HG02973 (cell line): Measurements from ENCODE around the gene ATP12A.

Experiments used
- ATAC-seq: cut with Tn5 transposase; IDR thresholded peaks from one replicate; pipeline ENCODE4 v1.9.1; 2021; ENCODE audit warnings: moderate library complexity; ENCODE audit not compliant: unreplicated experiment

ATP12A gene

GRCh38 chr13:24680258-24680920 lies at the start of gene ATP12A:
ATP12A (plus strand) TSS chr13:24680408; CDS start chr13:24680744, 336 bp downstream.
- no peak for ATAC-seq

GRCh38 chr13:24630851-24631620 lies 49.2 kb upstream of the ATP12A start:
- ATAC-seq, result no peak

DNA sequence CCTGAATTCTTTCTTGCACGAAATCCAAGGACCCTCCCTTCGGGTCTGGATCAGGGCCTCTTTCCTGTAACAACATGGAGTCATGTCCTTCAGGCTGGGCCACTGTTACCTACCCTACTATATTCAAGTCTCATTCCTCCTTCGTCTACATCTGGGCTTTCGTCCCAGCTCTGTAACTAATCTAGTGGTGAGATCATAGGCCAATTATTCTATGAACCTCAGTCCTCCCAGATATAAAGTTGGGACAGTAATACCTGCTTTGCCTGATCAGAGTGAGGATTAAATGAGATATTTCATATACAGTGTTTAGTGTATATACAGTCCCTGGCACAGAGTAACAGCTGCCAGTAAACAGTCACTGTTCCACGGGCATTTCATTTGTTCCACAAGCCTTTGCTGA lies 48.3 kb upstream of the ATP12A start:
- no peak for ATAC-seq

GRCh38 chr13:24632382-24633121 lies 47.7 kb upstream of the ATP12A start:
- no peak for ATAC-seq

DNA sequence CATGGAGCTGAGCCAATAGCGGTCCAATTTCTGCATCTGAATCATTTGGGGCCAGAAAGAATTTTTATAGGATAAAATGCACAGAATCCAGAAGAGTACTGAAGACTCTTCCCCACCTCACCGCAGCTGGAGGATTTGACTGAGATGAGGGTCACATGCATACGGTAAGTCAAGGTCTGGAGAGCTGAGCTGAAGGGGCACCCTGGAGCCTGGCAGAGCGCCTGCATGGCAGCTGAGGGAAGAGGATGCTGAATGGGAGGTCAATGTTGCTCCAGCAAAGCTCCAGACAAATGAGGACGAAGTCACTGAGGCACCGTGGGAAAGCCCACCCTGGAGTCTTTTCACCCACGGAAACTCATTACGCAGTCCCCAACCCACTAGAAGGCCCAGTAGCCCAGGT lies 43.4 kb upstream of the ATP12A start:
- ATAC-seq, result no peak

GRCh38 chr13:24638096-24638495 lies 42.1 kb upstream of the ATP12A start:
- ATAC-seq, result no peak

DNA sequence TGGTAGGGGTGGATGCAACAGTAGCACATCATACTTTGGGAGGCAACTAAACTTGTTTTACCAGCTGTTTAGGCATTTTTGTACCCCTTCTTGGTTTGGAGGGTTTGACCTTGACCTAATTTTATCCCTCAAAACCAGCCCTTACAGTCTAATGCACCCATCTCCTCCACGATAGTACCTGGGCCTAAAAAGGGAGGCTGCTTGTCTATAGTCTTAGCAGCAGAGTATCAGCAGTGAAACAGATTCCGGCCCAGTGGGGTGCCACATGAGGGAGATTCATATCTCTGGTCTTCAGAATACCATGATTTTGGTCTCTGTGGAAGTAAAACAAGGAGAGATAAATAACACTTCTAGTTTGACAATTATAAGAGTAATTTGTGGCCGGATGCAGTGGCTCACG lies 39.5 kb upstream of the ATP12A start:
- ATAC-seq, result no peak

DNA sequence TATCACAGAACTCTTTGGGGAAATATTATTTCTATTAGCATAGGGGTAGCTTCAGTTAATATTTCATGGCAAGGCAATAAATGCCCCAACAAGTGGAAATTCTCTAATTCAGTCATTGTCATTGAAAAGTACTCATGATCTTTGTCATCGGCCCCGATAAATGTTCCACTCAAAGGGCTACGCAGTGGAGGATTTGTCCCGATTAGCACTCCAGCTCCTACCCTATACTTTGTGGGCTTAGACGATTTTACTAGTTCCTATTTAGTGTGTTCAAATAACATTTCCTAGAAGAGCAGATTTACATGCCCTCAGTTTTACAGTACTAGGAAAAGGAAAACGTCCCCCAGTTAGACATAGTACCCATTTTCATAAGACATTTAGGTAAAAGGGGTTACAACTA lies 38.0 kb upstream of the ATP12A start:
- no peak for ATAC-seq

GRCh38 chr13:24644036-24644435 lies 36.2 kb upstream of the ATP12A start:
- no peak for ATAC-seq

DNA sequence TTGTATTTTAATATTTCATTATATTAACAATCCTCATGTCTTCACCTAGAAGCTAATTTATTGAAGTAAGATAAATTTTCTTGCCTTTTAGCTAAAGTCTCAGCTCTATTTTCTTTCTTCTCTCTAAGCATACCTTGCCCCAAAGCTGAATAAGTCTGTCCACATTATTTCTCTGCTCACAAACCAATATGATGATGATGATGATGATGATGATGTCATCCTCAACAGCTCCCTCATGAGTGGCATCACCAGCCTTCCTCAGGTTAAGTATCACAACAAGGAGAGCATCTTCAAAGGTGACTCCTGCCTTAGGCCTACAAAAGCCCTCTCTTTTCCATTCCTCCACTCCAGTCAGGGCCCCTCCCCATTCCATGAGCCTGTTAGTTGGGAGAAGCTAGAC lies 31.9 kb upstream of the ATP12A start:
- ATAC-seq, result no peak

GRCh38 chr13:24648983-24649687 lies 31.1 kb upstream of the ATP12A start:
- ATAC-seq, result no peak

- ATAC-seq, result no peak
Measured at GRCh38 chr13:24649688-24650043, 30.5 kb upstream of the ATP12A start.

- no peak for ATAC-seq
Measured at GRCh38 chr13:24650161-24650560, 30.0 kb upstream of the ATP12A start.

- no peak for ATAC-seq
Measured at GRCh38 chr13:24651718-24652345, 28.4 kb upstream of the ATP12A start.

DNA sequence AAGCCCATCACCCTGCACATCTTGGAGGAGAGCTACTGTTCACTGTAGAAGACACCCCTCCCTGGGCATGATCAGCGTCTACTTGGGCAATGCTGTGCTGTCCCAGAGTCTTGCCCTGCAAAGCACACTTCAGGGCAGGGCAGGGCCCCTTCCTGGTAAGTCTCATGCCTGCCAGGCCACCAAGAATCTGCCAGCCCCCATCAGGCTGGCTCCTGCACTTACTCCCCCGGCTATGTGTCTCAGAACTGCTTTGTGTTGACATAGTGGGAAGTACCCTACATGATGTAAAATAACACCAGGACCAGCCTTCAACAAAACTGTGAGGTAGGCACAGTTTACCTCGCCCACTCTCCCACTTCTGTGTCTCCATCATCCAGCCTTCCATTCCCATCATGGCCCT lies 27.8 kb upstream of the ATP12A start:
- ATAC-seq, result no peak

DNA sequence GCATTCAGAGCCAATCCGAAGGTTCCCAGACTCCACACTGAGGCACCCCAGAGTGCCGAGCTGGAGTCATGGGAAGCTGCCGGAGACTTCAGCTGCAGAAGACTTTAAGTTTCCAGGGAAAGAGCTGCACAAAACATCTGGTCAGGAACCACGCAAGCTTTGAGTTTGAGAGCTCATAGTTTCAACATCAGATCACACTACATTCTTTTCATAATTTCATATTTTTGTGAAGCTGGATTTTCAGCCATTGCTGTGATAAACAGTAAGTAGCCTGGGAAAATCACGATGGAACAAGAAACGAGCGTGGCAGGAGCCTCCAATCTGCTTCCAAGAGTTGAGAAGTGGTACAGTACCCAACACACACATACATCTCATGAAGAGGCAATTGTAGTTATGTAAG lies 25.5 kb upstream of the ATP12A start:
- no peak for ATAC-seq

GRCh38 chr13:24659239-24659638 lies 21.0 kb upstream of the ATP12A start:
- no peak for ATAC-seq

DNA sequence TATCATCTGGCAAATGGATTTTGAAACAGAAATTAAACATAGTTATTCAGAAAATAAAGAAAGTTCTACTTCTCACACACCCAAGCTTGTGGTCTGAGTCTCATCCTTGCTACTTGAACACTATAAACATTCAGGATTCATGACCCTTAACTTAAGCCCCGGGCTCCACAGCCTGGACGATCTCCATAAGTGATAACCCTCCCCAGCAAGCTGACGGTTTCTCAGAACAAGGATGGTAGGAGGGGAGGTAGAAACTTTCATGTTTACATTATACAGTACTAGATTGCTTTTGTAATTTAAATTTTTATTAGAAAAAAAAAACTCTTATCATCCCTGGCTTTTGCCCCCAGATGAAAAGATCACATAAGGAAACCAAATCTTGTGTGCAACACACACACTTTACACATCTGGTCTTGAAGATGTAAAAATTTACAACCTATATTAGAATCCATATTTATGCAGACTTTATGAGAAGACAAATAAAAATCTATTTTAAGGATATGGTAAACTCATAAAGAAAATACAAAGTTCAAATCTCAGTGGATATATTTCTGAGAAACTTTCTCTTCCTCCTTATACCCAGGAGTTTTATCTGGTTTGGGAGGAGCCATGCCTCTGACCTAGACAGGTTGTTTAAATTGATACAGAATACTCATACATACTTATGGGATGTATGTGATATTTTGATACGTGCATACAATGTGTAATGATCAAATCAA lies 20.0 kb upstream of the ATP12A start:
- ATAC-seq, result no peak

DNA sequence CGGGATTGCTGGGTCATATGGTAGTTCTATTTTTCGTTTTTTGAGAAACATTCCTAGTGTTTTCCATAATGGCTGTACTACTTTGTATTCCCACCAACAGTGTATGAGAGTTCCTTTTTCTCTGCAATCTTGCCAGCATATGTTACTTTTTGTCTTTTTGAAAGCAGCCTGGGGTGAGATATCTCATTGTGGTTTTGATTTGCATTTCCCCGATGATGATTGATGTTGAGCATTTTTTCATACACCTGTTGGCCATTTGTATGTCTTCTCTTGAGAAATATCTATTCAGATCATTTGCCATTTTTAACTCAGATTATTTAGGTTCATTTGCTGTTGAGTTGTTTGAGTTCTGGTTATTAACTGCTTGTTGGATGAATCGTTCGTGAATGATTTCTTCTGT lies 18.5 kb upstream of the ATP12A start:
- no peak for ATAC-seq
